Activated naive CD4-positive, alpha-beta T cell treated with anti-CD3 and anti-CD28 coated beads, Interleukin-2, amount 50 U/mL, for 16 hours (primary cell): Measurements from ENCODE around the gene CALU.
A peak's percentile ranks its signal among the peaks of the same experiment; 100 is the strongest.

Experiments used
- DNase-seq: peaks from one replicate; pipeline ENCODE4 v3.0.0-alpha.2; 2020

The CALU gene

GRCh38 chr7:128790315-128791041 is 51.3 kb downstream of the CALU start:
- DNase-seq: no peak

- DNase-seq: peak; percentile 77
Measured at GRCh38 chr7:128791121-128791971, 52.2 kb downstream of the CALU start, which contains the start of gene CCDC136. Gene CCDC136 (plus strand): TSS chr7:128791968. CDS start chr7:128792412, 444 bp downstream.

GRCh38 chr7:128791972-128792327 is 52.8 kb downstream of the CALU start:
- DNase-seq: no peak

- no peak for DNase-seq
Measured at GRCh38 chr7:128792471-128793180, 53.5 kb downstream of the CALU start.

GRCh38 chr7:128793181-128793547 is 54.0 kb downstream of the CALU start:
- no peak for DNase-seq

GRCh38 chr7:128794020-128794419 is 54.9 kb downstream of the CALU start:
- DNase-seq: no peak

- DNase-seq: no peak
Measured at GRCh38 chr7:128794436-128794835, 55.3 kb downstream of the CALU start.

- no peak for DNase-seq
Measured at GRCh38 chr7:128795129-128795528, 56.0 kb downstream of the CALU start.

- no peak for DNase-seq
Measured at GRCh38 chr7:128796327-128796726, 57.2 kb downstream of the CALU start.

GRCh38 chr7:128799451-128799850 is 60.3 kb downstream of the CALU start:
- no peak for DNase-seq

GRCh38 chr7:128800567-128800966 is 61.4 kb downstream of the CALU start:
- no peak for DNase-seq

GRCh38 chr7:128801003-128801402 is 61.8 kb downstream of the CALU start:
- DNase-seq: no peak

GRCh38 chr7:128801667-128802418 is 62.7 kb downstream of the CALU start:
- no peak for DNase-seq

- DNase-seq: no peak
Measured at GRCh38 chr7:128804484-128804883, 65.3 kb downstream of the CALU start.

- DNase-seq: no peak
Measured at GRCh38 chr7:128805225-128805624, 66.1 kb downstream of the CALU start.

GRCh38 chr7:128807191-128807590 is 68.0 kb downstream of the CALU start:
- no peak for DNase-seq

GRCh38 chr7:128809363-128809762 is 70.2 kb downstream of the CALU start:
- DNase-seq: no peak

GRCh38 chr7:128810473-128810872 is 71.3 kb downstream of the CALU start:
- DNase-seq: no peak

- DNase-seq: no peak
Measured at GRCh38 chr7:128810997-128811396, 71.8 kb downstream of the CALU start.

- DNase-seq: no peak
Measured at GRCh38 chr7:128811631-128812430, 72.7 kb downstream of the CALU start.

- DNase-seq: no peak
Measured at GRCh38 chr7:128812514-128813168, 73.5 kb downstream of the CALU start.
